Kidney (tissue), 14 donors: ENCODE measurements around the gene ZNF438. TPM values are rescaled to one million over a fixed set of nuclear protein-coding genes. Genes with fewer than 3 reads are reported as not detected.
"Not testable (repeated sequence)": the region's sequence is repeated elsewhere in the genome, so short reads cannot be mapped to it uniquely, and the experiment has no call there.

Source experiments
- DNase-seq, 5 donors: peaks; one replicate each; pipeline ENCODE4 v3.0.0-alpha.2; 2013 to 2020
- FAIRE-seq: peaks from 2 replicates; lab custom pipeline; 2012; peaks lifted over from hg19 to GRCh38; lab: Jason Lieb, UNC
- H3K27ac ChIP-seq, 2 donors: one replicate each; pipeline ENCODE4 v1.7.0; 2013; ENCODE audit warnings: low read depth in 2 of 2, low read length in 2 of 2, inconsistent platforms in 1 of 2
- H3K27me3 ChIP-seq: one replicate; pipeline ENCODE4 v1.7.1; 2013; ENCODE audit warnings: low read length, inconsistent platforms; ENCODE audit not compliant: control insufficient read depth, insufficient read depth
- H3K36me3 ChIP-seq, 3 donors: one replicate each; pipeline versions ENCODE4 v1.7.0 to v1.7.1; 2013; ENCODE audit warnings: low read length in 3 of 3, control low read depth in 1 of 3, inconsistent platforms in 1 of 3; ENCODE audit not compliant: insufficient read depth in 3 of 3, control insufficient read depth in 2 of 3
- H3K4me1 ChIP-seq, 3 donors: one replicate each; pipeline versions ENCODE4 v1.7.0 to v1.7.1; 2013; ENCODE audit warnings: low read length in 3 of 3, inconsistent platforms in 1 of 3, low read depth in 1 of 3; ENCODE audit not compliant: control insufficient read depth in 2 of 3, insufficient read depth in 2 of 3
- H3K4me3 ChIP-seq, 3 donors: one replicate each; pipeline versions ENCODE4 v1.7.0 to v1.8.1; 2013; ENCODE audit warnings: low read length in 3 of 3, control low read depth in 1 of 3, inconsistent platforms in 1 of 3
- H3K9ac ChIP-seq, 3 donors: one replicate each; pipeline versions ENCODE4 v1.7.0 to v1.7.1; 2013; ENCODE audit warnings: low read length in 3 of 3, control low read depth in 1 of 3, inconsistent platforms in 1 of 3
- H3K9me3 ChIP-seq, 3 donors: one replicate each; pipeline versions ENCODE4 v1.7.0 to v1.7.1; 2013; ENCODE audit warnings: low read length in 3 of 3, control low read depth in 1 of 3, inconsistent platforms in 1 of 3; ENCODE audit not compliant: control insufficient read depth in 2 of 3, insufficient read depth in 1 of 3
- CTCF ChIP-seq: IDR thresholded peaks from 3 replicates; pipeline ENCODE4 v1.5.1; 2012; ENCODE audit warnings: mild to moderate bottlenecking, moderate library complexity, borderline replicate concordance; ENCODE audit not compliant: insufficient read depth; ENCODE audit errors: extremely low read depth
- intact Hi-C: fragments of 100-400 bp; cut with DNase I; formaldehyde crosslinking; loops from one replicate; pipeline ENCODE4 v1.11.1; 2022
- polyA plus RNA-seq: library from polyadenylated mRNA; stranded (reverse); fragments of 350-450 nt; fragmentation: Illumina TruSeq; extraction: RNeasy Lipid Tissue Mini Kit (QIAGEN cat#74804); gene quantifications from one replicate; pipeline ENCODE4 v1.2.3, GENCODE V29; 2014; ENCODE audit warnings: low read depth, low replicate concordance; ENCODE audit not compliant: insufficient read depth
- total RNA-seq: library from RNA; stranded (reverse); fragmentation: NEBNext Ultra II Directional; extraction: Animal tissue kit (Norgen Biotek cat#: 25700); gene quantifications from one replicate; pipeline ENCODE4 v1.2.1, GENCODE V29; 2021
- donor health status: control.
- donor health status: control.
- donor health status: control.
- donor health status: control.
- donor health status: control.
- donor health status: DM: yes; HTN: yes; CAD: no.
- donor health status: Normal renal cell carcinoma (clear cell type).

The ZNF438 gene
- total and polyA plus RNA-seq, 2 donors from 2014 or later = 5.9 to 9.9 TPM

- no peak overlapping the region for H3K4me3 ChIP-seq
- H3K27me3 ChIP-seq = no peaks in the 10 kb centered on the region
- intact Hi-C loops = no loop called here
- peaks cover 0 to 5% (median 0%) of the 10 kb centered on the region in 3 donors for H3K4me1 ChIP-seq
- DNase-seq (no peak), FAIRE-seq (no peak)
- no peaks in the 10 kb centered on the region for H3K36me3 ChIP-seq
- H3K9ac ChIP-seq = no peak overlapping the region
- no peak overlapping the region for H3K27ac ChIP-seq
- TF ChIP-seq CTCF = no peak
- no peaks in the 10 kb centered on the region for H3K9me3 ChIP-seq
These were observed 71.8 kb downstream of the ZNF438 start for GRCh38 chr10:30959836-30960210.

DNA sequence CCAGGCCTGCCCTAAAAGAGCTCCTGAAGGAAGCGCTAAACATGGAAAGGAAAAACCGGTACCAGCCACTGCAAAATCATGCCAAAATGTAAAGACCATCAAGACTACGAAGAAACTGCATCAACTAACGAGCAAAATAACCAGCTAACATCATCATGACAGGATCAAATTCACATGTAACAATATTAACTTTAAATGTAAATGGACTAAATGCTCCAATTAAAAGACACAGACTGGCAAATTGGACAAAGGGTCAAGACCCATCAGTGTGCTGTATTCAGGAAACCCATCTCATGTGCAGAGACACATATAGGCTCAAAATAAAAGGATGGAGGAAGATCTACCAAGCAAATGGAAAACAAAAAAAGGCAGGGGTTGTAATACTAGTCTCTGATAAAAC, 82.4 kb downstream of the ZNF438 start:
- H3K4me3 ChIP-seq, DNase-seq, H3K27ac ChIP-seq, H3K9me3 ChIP-seq, H3K4me1 ChIP-seq, FAIRE-seq, intact Hi-C loops, H3K9ac ChIP-seq, H3K27me3 ChIP-seq, H3K36me3 ChIP-seq: not testable (repeated sequence)

DNA sequence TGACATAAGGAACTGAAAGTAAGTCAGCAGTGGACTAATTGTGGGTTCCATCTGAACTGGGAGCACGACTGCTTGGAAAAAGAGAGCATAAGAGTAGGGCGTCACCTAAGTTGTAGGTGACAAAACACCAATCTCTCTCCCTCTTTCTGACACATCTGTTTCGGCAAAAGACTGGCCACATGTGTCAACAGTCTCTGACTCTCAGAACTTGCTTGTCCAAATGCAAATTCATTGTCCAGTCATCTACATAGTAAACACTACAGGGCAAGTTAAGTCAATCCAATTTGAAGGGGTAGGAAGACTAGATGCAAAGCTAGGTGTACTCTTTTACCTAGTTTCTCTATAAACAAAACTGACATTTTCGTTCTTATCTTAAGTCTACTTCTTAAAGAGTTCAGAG, 87.7 kb downstream of the ZNF438 start:
- Histone ChIP-seq H3K4me3 (no peak overlapping the region), H3K27ac (no peak overlapping the region), H3K27me3 (no peaks in the 10 kb centered on the region), H3K9ac (no peak overlapping the region), H3K4me1 (no peaks in the 10 kb centered on the region), H3K9me3 (no peaks in the 10 kb centered on the region), H3K36me3 (no peaks in the 10 kb centered on the region)
- intact Hi-C loops = no loop called here
- no peak for FAIRE-seq
- TF ChIP-seq CTCF = no peak
- DNase-seq = no peak

DNA sequence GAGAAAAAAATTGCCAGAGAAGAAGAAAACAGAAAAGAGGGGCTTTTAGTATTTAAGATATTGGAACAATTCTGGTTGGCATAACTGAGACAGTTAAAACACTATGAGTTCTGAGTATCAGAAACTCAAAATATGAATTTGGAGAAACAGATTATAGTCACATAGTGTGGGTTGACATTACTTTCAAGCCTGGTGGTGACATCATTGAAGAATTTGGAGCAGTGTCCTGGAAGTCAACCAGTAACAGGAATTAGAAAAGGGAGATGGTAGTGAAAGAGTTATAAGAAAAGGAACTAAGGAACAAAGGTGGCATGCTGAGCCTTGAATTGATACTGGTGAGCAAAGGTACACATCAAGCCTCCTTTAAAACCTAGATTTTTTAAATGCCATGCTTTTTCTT, 88.2 kb downstream of the ZNF438 start:
- H3K27me3 ChIP-seq = no peaks in the 10 kb centered on the region
- H3K4me1 ChIP-seq = no peaks in the 10 kb centered on the region
- H3K9ac ChIP-seq = no peak overlapping the region
- no peak for TF ChIP-seq CTCF
- H3K4me3 ChIP-seq = no peak overlapping the region
- DNase-seq (no peak), FAIRE-seq (no peak)
- no peaks in the 10 kb centered on the region for H3K9me3 ChIP-seq
- no peak overlapping the region for H3K27ac ChIP-seq
- intact Hi-C loops = no loop called here
- no peaks in the 10 kb centered on the region for H3K36me3 ChIP-seq
